ENCODE data around the gene SAMD13. TPM values are rescaled to one million over a fixed set of nuclear protein-coding genes. Genes with fewer than 3 reads are reported as not detected.

The SAMD13 gene
- total RNA-seq, 1 donor from 2014 or later: 0.70 TPM

Other genes with a start within 250 kb of the SAMD13 start
- gene PRKACB, start 157.4 kb upstream of the SAMD13 start, total RNA-seq: 21.1 and 31.9 TPM in 2 replicates
- not detected in 2 replicates for gene DNASE2B, start 96.8 kb downstream of the SAMD13 start, total RNA-seq
- gene RPF1, start 177.6 kb downstream of the SAMD13 start, total RNA-seq: 34.1 and 36.0 TPM in 2 replicates
- 0.19 and 5.9 TPM in 2 replicates for gene SPATA1, start 204.7 kb downstream of the SAMD13 start, total RNA-seq
- 97.8 and 157 TPM in 2 replicates for gene GNG5, start 204.9 kb downstream of the SAMD13 start, total RNA-seq